PFSK-1 (cell line): ENCODE data around the gene ISM1.

ENCODE experiments used
- POLR2AphosphoS5 ChIP-seq: IDR thresholded peaks from 2 replicates; pipeline ENCODE4 v1.6.1; 2012; ENCODE audit warnings: low read depth, mild to moderate bottlenecking, control low read depth, low read length, moderate library complexity
- SIN3A ChIP-seq: IDR thresholded peaks from 2 replicates; pipeline ENCODE4 v1.6.1; 2012; ENCODE audit warnings: mild to moderate bottlenecking, low read length, moderate library complexity, borderline replicate concordance; ENCODE audit not compliant: insufficient read depth
- TAF1 ChIP-seq: IDR thresholded peaks from 2 replicates; pipeline ENCODE4 v1.6.1; 2012; ENCODE audit warnings: low read length, control low read depth, borderline replicate concordance; ENCODE audit not compliant: insufficient read depth
- TF ChIP-seq, protein P1 (sequence below), 2 experiments: IDR thresholded peaks; 2 replicates each; pipeline versions ENCODE4 v1.6.1 to v1.8.0; 2011 to 2012; ENCODE audit warnings: low read depth in 2 of 2, low read length in 2 of 2, control low read depth in 1 of 2, inconsistent platforms in 1 of 2, mild to moderate bottlenecking in 1 of 2, moderate library complexity in 1 of 2; ENCODE audit not compliant: insufficient read depth in 1 of 2

DNA sequence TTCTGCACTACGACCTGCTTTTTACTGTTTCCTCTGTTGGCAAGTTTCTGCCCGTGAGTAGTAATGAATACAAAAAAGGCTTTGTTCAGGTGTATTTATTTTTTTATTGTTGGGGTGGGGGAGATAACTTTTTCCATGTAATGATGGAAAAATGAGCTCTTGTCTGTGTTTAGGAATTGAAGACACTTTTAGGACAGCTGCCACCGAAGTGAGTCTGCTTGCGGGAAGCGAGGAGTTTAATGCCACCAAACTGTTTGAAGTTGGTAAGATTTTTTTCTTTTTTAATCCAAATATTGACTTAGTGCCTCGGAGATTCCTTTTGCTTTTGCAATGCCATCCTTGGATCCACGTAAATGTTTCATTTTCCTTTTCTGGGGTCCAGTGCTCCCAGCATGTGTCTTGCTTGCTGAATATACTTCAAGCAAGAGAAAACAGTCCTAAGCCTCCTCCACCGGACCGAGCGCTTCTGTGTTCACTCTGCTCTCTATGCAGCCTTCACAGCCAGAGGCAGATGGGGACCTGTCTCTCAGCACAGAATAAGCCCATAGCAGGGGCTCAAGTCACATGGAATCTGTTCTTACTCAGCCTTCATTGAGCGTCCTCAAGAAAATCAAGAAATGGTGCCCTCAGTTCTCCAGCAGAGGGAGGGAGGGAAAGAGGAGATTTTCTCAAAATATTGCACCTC lies 71.3 kb downstream of the ISM1 start:
- TF ChIP-seq POLR2AphosphoS5 (no peak), SIN3A (no peak), TAF1 (no peak)
- TF ChIP-seq, protein P1, sequence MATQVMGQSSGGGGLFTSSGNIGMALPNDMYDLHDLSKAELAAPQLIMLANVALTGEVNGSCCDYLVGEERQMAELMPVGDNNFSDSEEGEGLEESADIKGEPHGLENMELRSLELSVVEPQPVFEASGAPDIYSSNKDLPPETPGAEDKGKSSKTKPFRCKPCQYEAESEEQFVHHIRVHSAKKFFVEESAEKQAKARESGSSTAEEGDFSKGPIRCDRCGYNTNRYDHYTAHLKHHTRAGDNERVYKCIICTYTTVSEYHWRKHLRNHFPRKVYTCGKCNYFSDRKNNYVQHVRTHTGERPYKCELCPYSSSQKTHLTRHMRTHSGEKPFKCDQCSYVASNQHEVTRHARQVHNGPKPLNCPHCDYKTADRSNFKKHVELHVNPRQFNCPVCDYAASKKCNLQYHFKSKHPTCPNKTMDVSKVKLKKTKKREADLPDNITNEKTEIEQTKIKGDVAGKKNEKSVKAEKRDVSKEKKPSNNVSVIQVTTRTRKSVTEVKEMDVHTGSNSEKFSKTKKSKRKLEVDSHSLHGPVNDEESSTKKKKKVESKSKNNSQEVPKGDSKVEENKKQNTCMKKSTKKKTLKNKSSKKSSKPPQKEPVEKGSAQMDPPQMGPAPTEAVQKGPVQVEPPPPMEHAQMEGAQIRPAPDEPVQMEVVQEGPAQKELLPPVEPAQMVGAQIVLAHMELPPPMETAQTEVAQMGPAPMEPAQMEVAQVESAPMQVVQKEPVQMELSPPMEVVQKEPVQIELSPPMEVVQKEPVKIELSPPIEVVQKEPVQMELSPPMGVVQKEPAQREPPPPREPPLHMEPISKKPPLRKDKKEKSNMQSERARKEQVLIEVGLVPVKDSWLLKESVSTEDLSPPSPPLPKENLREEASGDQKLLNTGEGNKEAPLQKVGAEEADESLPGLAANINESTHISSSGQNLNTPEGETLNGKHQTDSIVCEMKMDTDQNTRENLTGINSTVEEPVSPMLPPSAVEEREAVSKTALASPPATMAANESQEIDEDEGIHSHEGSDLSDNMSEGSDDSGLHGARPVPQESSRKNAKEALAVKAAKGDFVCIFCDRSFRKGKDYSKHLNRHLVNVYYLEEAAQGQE (IDR thresholded peaks at IDR 0.05; ENCODE audit: insufficient read depth in 1 of 2, low read depth in 2 of 2, low read length in 2 of 2): no peak
